D341Med (cell line): ENCODE measurements around the gene VAPA.

Experiments used
- DNase-seq: peaks from one replicate; pipeline ENCODE4 v3.0.0; 2012; ENCODE audit warnings: low spot score

Gene VAPA

DNA sequence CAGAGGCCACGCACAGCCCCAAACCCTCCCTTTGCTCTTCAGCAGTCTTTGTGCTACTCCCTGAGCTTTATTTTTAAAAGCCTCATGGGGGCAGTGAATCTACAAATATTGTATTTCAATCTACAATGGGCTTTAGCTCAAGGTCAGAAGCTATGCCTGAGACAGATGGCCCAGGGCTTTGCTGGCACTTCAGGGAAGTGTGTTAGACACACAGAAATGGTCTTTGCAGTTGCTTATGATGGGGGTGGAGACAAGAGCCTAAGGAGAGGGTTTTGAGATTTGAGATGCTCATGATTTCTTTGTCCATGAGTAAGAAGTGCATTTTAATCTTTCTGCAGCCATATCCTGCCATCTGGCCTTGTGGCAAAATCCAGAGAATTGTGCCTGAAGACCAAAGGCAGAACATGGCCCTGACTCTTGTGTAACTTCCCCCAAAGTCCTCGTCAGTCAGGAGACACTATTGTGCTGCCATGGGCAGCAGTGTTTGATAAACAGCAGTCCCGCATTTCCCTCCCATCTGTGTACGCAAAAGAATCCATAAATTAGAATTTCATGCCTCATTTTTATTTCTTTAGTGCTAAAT, 92.6 kb downstream of the VAPA start:
- no peak for DNase-seq

DNA sequence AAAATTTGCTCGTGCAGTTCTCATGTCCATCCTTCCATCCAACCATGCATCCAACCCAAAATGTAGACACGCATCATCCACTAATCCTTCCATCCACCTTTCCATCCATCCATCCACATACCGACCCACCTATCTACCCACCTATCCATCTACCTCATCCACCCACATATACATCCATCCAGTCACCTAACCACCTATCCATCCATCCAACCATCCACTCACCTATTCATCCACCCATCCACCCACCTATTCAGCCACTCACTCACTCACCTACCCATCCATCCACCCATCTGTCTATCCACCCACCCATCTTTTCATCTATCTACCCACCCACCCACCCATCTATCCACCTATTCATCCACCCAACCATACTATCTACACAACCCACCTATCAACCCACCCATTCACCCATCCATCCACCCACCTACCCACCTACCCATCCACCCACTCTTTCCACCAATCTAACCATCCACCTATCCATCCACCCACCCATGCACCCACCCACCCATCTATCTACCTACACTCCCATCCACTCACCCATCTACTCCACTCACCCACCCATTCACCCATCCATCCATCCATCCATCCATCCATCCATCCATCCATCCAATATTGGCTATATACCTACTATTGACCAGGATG, 94.3 kb downstream of the VAPA start:
- no peak for DNase-seq
